Measurements from ENCODE around the gene MAP4K2.

Gene MAP4K2

GRCh38 chr11:64766881-64767280 is 36.1 kb downstream of the MAP4K2 start:
- no peak for DNase-seq

DNA sequence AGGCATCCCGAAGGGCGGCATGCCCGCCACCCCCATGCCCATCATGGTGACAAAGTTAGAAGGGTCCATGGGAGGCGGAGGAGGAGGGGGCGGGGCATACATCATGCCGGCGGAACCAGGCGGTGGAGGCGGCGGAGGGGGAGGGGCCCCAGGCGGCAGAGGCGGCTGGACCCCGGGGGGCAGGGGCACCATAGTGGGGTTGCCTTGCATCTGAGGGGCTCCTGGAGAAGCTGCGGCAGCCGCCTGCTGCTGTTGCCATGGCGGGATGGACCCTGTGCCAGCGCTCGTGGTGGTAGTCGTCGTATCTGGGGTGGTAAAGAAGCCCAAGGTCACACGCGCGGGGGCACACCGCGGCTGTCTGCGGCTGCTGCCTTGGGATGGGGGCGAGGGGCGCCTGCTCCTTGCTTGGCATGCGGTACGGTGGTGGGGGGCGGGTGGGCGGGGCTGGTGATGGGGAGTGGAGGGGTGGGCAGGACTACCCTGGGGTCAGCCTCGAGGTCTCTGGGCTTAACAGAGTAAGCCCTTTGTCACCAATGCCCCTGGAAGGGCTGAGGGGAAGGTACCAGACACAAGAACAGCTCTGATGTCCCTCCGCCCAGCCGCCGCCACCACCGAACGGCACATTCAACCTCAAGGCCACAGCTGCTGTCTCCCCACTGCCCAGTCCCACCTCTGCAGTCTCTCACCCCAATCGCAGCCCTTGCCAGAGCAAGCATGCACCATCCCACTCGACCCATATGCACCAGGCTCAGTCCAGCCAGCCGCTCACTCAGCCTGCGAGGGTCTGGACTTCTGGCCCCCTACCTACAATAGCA is 37.0 kb downstream of the MAP4K2 start:
- DNase-seq: no peak

- no peak for DNase-seq
These were observed 37.6 kb downstream of the MAP4K2 start for GRCh38 chr11:64765291-64765850.

DNA sequence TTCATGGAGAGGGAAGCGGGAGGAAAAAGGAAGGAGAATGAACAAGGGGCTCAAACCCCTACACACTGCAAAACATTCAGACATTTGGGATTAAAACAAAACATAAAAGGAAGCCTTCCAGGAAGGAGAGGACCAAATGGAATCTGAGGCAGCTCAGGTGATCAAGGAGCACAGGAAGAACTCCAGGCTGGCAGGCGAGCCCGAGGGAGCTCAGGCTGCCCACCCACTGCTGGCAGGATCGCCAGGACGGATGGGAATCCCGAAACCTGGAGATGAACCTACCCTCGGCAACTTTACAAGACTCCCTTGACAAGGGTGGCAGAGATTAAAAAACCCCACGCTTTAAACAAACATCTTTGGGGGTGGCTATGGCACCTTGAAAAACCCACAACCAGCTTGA is 38.3 kb downstream of the MAP4K2 start:
- DNase-seq: no peak

DNA sequence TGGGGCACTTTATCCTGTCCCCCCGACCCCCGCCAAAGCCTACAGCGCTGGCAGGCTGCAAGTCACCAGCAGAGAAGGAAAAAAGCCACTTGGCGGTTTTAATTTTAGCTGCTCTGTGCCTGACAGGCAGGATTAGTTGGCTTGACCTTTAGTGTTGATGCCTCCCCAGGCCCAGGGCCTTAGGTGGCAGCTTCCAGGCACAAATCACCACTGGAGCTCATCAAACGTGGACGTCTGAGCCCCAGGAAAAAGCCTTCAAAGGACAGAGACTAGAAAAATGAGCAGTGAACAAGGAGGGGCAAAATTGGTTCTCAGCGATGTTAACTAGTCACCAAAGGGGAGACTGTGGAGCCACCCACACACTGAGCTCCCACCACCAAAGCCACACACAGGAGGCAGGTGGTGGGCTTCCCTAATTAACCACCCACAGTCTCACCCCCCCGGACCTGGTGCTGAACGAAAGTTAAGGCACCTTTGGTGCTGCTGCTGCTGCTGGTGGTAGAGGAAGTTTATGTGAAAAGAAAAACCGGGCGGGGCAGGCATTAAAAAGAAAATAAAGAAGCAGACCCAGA is 38.9 kb downstream of the MAP4K2 start:
- no peak for DNase-seq

- DNase-seq: no peak
These were observed 39.4 kb downstream of the MAP4K2 start for GRCh38 chr11:64763526-64764039.

DNA sequence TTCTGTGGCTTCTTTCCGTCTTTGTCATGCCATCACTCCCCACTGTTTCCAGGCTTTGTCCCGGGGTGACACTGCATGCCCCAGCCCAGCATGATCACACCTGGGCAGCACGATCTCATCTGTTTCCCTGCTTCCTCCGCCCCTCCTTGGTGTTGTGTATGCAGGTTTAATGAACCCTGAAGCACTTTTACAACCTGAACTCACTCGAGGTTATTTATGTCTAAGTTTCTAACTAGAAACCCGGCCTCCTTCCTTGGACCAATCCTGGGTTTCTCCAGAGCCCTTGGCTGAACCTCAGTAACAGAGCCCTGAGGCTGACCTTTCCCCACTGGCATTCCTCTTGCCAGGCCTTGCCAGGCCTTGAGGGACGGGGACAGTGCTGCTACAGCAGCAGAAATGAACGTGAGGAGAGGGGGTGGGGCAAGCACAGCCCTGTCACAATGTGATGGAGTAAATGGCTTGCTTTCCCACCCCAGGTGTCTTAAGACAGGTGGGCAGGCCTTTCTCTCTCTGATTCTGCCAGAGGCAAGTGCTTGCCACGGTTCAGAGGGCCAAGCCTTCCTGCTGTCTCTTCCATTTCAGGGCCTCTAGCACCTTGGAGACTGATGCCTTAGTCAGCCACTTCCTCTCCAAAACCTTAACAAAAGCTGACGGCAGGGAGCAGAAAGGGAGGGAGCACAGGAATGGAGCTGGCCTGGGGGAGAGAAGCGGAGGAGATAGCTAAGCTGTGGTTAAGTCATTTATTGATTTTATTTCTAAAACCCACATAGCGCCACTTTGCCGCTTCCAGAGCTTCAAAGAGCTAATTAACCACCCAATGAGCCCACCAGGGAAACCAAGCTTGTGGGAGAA is 40.1 kb downstream of the MAP4K2 start:
- no peak for DNase-seq

DNA sequence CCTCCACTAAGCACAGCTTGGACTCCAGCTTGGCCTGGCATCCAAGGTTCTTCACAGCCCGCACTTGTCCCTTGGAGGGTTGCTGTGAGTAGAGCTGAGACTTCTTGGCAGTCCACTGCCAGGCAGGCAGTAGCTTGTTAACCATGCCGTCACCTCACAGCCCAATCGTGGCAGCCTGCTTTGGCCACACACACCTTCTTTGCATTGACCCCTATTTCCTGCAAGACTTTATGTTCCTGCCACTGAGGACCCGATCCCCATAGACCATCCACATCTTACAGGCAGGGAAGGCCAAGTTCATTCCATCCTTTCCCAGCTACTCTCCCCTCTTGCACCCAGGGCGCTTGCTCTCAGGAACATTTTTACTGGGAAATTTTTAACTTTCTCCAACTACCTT is 40.7 kb downstream of the MAP4K2 start:
- no peak for DNase-seq

DNA sequence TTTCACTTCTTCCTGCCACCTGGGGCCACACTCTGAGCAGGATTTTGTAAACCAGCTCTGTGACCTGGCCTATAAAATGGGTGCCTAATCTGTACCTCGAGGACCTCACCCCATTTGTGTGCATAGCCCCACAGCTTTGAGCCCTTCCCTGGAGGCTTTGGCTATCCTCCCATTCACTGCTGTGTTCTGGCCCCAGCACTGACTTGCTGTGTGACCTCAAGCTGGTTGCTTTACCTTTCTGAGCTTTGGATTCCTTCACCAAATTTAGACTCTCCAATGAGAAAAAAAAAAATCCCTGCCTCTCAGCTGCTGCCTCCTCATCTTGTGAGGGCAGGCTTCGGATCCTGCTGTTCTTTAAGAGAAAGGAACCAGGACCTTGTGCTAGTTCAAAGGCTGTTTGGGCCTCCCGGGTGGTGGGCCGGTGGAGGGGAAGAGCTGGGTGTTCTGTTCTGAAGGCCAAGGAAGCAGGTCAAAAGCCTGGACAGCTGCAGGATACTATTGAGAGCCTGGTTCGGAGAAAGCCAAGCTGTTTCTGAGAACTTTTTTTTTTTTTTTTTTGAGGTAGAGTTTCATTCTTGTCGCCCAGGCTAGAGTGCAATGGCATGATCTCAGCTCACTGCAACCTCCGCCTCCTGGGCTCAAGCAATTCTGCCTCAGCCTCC is 42.1 kb downstream of the MAP4K2 start:
- DNase-seq: no peak

GRCh38 chr11:64759722-64760719 is 43.0 kb downstream of the MAP4K2 start, which contains the start of gene PYGM:
Gene PYGM, minus strand, starts transcription at chr11:64759974. Its CDS starts 76 bp downstream, at chr11:64759898.
- DNase-seq: no peak

GRCh38 chr11:64759131-64759721 is 43.8 kb downstream of the MAP4K2 start:
- DNase-seq: no peak

DNA sequence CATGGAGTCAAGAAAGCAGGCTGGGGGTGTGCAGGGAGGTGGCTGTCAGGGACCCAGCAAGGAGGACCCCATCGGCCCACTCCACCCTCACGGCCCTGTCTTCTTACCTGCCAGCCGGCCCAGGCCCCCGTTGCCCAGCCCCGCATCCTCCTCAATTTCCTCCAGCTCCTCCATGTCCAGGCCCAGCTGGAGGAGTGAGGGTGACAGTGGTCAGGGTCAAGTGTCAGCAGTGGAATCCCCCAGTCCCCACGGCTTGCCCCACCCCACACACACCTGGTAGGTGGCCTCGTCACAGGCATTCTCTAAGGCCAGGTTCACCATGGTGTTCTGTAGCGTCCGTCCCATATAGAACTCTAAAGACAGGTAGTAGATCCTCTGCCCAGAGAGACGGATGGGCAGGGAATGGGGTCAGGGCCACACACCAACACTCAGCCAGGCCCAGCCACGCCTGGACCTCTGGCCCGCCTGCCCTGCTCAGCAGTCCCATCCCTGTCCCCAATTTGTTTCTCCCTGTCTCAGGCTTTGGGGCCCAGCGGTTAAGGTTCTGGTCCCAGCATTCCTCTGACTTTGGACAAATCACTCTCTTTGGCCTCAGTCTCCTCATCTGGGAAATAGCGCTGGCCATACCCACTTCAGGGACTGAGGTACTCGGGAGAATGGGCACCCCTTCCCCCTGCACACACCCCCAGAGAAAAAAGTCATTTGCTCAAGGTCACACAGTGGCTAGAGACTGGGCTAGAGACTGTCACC is 44.5 kb downstream of the MAP4K2 start:
- no peak for DNase-seq

GRCh38 chr11:64757549-64758329 is 45.3 kb downstream of the MAP4K2 start:
- DNase-seq: no peak

GRCh38 chr11:64755681-64756361 is 47.2 kb downstream of the MAP4K2 start:
- no peak for DNase-seq

GRCh38 chr11:64754919-64755662 is 47.9 kb downstream of the MAP4K2 start:
- no peak for DNase-seq

GRCh38 chr11:64754124-64754918 is 48.7 kb downstream of the MAP4K2 start:
- no peak for DNase-seq

Data from NCI-H510A (cell line).